Endothelial cell of umbilical vein (primary cell): ENCODE results near the gene BRPF1.

ENCODE experiments used
- CTCF ChIP-seq, 2 donors: IDR thresholded peaks; 1 replicate in 1 of 2; 2 replicates in 1 of 2; pipeline ENCODE4 v1.5.1; 2011; ENCODE audit warnings: low read length in 2 of 2, mild to moderate bottlenecking in 2 of 2, moderate library complexity in 2 of 2, control low read depth in 1 of 2, inconsistent platforms in 1 of 2, low read depth in 1 of 2; ENCODE audit not compliant: insufficient read depth in 1 of 2; ENCODE audit errors: extremely low read depth in 1 of 2
- EZH2 ChIP-seq: IDR thresholded peaks from 2 replicates; pipeline ENCODE4 v1.6.1; 2012; ENCODE audit warnings: borderline replicate concordance, low read depth, mild to moderate bottlenecking, moderate library complexity, low read length, inconsistent platforms; ENCODE audit not compliant: severe bottlenecking
- FOS ChIP-seq: IDR thresholded peaks from 2 replicates; pipeline ENCODE4 v1.6.1; 2011; ENCODE audit warnings: mild to moderate bottlenecking, low read length, moderate library complexity, borderline replicate concordance; ENCODE audit not compliant: insufficient read depth
- JUN ChIP-seq: IDR thresholded peaks from 2 replicates; pipeline ENCODE4 v1.6.1; 2011; ENCODE audit warnings: borderline replicate concordance, low read depth; ENCODE audit not compliant: insufficient read length, insufficient read depth
- POLR2A ChIP-seq: IDR thresholded peaks from 2 replicates; pipeline ENCODE4 v1.6.1; 2012; ENCODE audit warnings: low read depth, mild to moderate bottlenecking, control low read depth, low read length
- POLR2AphosphoS5 ChIP-seq: IDR thresholded peaks from 2 replicates; pipeline ENCODE4 v1.6.1; 2012; ENCODE audit warnings: low read depth, mild to moderate bottlenecking, control low read depth, low read length, moderate library complexity; ENCODE audit not compliant: insufficient read depth
- TF ChIP-seq, protein P1 (sequence below): IDR thresholded peaks from 2 replicates; pipeline ENCODE4 v1.6.1; 2011; ENCODE audit not compliant: insufficient read depth, insufficient read length

GRCh38 chr3:9785602-9786001 lies 54.1 kb downstream of the BRPF1 start:
- no peak for TF ChIP-seq FOS
- TF ChIP-seq, protein P1, sequence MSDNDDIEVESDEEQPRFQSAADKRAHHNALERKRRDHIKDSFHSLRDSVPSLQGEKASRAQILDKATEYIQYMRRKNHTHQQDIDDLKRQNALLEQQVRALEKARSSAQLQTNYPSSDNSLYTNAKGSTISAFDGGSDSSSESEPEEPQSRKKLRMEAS = no peak
- TF ChIP-seq POLR2A = no peak
- TF ChIP-seq CTCF (IDR thresholded peaks at IDR 0.05; ENCODE audit: extremely low read depth in 1 of 2, insufficient read depth in 1 of 2, low read depth in 1 of 2, low read length in 2 of 2) = no peak
- no peak for TF ChIP-seq EZH2
- no peak for TF ChIP-seq JUN
- TF ChIP-seq POLR2AphosphoS5 = no peak
